GM18508 (cell line): ENCODE measurements around the gene ELMO1.

Experiments
- ATAC-seq: cut with Tn5 transposase; IDR thresholded peaks from one replicate; pipeline ENCODE4 v1.9.1; 2021; ENCODE audit warnings: moderate number of reproducible peaks; ENCODE audit not compliant: insufficient read depth, unreplicated experiment

Gene ELMO1

DNA sequence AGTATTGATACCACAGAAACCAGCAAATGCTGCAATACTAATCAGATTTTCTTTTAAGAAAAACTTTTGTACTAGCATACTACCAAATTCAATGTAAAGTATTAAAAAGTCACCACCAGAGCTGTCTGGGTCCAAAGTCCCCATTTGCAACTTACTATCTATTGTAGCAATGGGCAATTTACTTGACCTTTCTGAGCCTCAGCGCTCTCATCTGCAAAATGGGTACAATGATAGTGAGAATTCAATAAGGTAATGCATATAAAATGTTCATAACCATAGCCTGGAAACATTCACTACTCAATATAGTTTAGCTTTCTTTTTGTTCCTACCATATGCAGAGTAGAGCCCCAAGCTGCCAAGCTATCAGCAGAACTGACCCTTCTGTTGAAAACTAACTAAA lies 337.2 kb downstream of the ELMO1 start:
- ATAC-seq = no peak

DNA sequence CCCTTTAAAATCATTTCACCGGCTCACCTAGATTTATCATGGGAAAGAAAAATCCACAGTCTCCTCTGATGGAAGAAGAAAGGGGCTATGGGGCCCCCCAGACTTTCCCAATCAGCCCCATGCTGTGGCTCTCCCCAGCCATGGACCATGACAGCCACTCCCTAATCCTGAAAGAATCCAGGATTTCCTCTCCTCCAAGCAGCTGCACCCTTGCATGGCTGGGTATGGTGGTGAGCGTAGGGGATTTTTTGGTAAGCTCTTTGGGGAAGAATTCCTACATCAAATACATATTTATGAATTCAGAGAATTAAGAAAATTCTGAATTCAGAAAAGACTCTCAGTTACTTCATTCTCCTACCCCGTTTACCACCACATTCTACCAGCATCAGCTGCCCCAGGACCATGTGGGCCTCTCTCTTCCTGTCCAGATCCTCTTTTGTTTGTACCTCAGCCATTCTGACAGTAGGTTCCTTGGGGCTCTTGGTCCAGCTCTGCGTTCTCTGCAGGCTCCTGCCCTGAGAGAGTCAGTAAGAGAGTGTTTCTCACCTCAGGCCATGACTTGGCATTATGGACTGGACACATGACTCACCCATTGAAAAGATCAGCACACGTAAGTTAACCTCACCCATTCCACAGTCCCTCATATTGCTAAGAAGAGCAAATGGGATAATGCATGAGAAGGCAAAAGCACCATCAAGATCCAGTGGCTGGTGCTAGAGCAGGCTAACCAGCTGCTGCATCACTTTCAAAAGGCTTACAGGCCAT lies 337.8 kb downstream of the ELMO1 start:
- ATAC-seq = no peak

DNA sequence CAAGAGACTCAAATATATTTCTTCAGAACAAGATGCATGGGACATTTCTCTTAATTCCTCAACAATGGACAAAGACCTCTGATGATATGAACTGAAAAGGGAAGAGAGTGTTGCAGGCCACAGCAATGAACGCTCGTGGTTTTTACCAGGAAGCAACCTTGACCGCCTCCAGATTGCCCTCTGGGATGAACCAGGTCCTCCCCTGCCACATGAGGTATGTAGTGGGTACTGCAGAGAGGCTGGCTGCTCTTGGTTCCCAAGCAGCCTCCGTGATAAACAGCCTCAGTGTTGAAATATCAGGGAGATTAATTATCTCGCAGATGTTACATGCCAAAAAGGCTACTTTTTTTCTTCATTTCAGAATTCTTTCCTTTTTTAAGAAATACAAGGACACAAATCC lies 338.8 kb downstream of the ELMO1 start:
- ATAC-seq = no peak

DNA sequence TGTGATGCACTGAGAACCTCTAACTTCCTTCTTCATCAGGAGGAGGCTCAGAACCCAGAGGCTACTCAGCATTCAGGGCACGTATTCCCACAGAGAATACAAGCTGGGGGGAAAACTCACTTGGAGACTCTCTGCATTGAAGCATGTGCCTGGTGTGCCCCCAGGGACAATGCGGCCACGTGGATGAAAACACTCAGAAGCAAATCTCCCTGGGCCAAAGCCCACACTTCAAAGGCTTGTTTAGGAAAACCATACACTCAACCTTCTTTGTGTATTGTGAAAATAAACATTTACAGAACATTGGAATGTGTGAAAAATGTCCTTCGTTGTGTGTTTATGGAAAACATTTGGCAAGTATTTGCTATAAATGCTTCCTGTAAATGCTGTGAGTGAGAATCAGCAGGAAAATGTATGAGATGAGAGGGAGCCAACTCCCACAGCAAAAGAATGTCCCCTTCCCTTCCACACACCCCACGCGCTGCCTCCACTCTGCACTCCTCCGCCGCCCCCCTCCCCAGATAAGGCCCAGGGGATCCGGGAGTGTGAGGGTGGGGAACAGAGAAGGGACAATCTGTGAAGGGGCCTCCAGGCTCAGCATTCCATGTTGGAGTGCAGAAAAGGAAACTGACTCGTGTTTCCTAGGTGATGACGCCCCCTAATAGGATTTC lies 339.5 kb downstream of the ELMO1 start:
- no peak for ATAC-seq

GRCh38 chr7:37108615-37109014 lies 340.0 kb downstream of the ELMO1 start:
- ATAC-seq = no peak

GRCh38 chr7:37107047-37107750 lies 341.5 kb downstream of the ELMO1 start:
- no peak for ATAC-seq

- ATAC-seq = no peak
These were observed 342.9 kb downstream of the ELMO1 start for GRCh38 chr7:37105762-37106161.

DNA sequence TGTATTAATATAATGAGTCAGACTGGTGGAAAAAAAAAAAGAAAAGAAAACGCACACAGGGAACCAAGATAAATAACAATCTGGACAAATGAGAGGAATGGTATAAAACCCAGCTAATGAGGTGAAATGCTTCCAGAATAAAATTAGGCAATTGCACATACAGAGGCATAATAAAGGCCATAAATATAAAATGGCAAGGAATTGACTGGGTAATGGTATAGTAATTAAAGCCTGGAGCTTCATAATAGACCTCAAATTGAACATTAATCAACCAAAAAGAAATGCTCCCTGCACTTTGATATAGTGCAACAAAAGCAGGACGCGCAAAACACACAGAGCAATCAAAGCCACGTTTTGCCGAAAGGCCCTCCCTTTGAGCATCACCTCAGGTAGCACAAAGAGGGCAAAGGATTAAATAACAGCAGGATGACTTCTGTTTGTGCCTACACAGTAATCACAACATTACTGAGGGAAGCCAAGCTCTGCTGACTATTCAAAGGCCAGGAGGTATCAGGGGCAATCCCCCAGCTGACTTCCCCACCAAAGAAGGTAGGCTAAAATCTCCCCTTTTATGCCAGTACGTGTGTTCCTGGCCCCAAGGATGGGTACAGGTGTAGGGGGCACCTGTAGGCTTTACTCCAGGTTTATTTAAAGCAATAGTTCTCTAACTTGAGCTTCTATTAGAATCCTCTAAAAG lies 343.7 kb downstream of the ELMO1 start:
- ATAC-seq = no peak

- ATAC-seq = no peak
These were observed 346.0 kb downstream of the ELMO1 start for GRCh38 chr7:37102518-37103137.

DNA sequence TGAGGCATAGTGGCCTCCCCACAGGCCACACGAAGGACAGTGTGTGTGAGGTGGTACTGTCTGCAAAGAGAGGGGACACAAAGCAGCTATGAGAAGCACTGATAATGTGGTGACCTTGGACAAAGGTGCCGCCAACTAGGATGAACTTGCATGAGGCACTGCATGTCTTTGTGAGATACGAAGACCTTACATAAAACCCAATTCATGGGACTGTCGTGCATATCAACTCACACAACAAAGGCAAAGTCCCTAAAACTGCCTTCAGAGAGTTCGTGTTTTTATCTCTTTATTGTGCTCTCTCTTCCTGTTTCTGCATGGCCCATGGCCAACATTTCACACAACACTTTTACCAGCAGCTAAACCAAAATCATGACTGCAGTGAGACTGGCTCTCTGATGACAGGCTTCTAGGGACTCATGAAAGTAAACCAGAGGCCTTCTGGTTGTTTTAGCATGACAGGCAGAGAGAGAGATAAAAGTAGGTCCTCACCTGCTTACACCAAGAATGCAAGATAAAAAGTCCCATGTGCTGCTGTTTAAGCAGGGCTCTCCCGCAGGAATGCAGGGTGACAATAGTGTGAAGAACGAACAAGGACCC lies 347.8 kb downstream of the ELMO1 start:
- ATAC-seq = no peak

GRCh38 chr7:37098762-37099161 lies 349.9 kb downstream of the ELMO1 start:
- no peak for ATAC-seq

GRCh38 chr7:37097983-37098382 lies 350.7 kb downstream of the ELMO1 start:
- no peak for ATAC-seq

DNA sequence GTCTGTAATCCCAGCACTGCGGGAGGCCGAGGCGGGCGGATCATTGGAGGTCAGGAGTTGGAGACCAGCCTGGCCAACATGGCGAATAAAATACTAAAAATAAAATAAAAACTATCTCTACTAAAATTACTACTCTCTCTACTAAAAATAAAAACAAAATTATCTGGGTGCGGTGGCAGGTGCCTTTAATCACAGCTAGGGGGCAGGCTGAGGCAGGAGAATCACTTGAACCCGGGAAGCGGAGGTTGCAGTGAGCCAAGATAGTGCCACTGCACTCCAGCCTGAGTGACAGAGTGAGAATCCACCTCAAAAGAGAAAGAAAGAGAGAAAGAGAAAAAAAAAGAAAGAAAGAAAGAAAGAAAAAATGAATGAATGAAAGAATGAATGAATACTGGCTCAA lies 351.4 kb downstream of the ELMO1 start:
- ATAC-seq = no peak

GRCh38 chr7:37096341-37096740 lies 352.3 kb downstream of the ELMO1 start:
- ATAC-seq = no peak

- ATAC-seq = no peak
These were observed 353.5 kb downstream of the ELMO1 start for GRCh38 chr7:37095122-37095521.

GRCh38 chr7:37093257-37093656 lies 355.4 kb downstream of the ELMO1 start:
- ATAC-seq = no peak

DNA sequence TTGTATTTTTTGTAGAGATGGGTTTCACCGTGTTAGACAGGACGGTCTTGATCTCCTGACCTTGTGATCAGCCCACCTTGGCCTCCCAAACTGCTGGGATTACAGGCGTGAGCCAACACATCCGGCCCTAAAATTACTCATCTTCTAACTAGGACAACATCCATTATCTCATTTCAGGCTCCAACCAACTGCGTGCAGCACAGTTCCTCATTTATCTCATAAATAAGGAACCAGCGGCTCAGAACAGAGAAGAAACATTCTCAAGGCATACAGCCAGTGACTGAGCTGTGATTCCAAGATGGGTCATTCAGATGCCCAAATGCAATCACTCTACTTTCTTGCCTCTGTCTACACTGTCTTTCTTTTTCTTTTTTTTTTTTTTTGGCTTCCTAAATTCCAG lies 356.1 kb downstream of the ELMO1 start:
- no peak for ATAC-seq

DNA sequence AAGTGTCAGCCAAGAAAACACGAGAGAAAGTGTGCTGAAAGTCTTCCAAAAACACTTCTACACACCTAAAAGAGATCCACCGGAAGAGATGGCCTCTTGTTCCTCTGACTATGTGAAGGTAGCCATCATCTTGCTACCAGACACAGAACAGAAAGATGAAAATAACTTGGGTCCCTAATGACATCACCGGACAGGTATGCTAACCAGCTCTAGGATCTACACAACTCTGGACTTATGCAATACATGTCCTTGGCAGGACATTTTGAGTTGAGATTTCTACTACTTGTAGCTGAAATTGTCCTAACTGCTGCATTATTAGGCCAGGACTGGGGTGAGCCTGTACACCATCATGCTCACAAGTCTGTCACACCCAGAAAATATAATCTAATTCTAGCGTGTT lies 358.7 kb downstream of the ELMO1 start:
- ATAC-seq = no peak

- ATAC-seq = no peak
These were observed 363.1 kb downstream of the ELMO1 start for GRCh38 chr7:37085600-37085999.

DNA sequence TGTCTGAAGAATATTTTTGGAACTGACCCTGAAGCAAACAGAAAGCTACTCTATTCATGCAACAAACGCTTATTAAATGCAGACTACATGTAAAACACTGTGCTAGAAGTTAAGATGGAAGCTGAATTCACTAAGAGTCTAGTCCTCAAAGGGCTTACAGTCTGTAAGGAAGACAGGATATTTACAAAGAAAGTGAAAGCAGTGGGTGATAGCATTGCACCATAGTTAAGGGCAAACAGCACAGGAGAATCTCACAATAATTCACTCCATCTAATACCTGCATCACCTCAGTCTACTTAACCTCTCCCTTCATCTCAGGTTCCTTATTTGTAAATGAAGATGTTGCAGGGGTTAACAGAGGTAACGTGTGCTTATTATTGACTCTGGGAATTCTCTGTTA lies 364.4 kb downstream of the ELMO1 start:
- ATAC-seq = no peak
